Activated CD4-positive, alpha-beta T cell treated with anti-CD3 and anti-CD28 coated beads, Interleukin-2, amount 50 U/mL, for 16 hours (primary cell): ENCODE measurements around the gene CDKN1A.
"Not testable (repeated sequence)": the region's sequence is repeated elsewhere in the genome, so short reads cannot be mapped to it uniquely, and the experiment has no call there.

Experiments
- DNase-seq: peaks from one replicate; pipeline ENCODE4 v3.0.0-alpha.2; 2020

CDKN1A gene

DNA sequence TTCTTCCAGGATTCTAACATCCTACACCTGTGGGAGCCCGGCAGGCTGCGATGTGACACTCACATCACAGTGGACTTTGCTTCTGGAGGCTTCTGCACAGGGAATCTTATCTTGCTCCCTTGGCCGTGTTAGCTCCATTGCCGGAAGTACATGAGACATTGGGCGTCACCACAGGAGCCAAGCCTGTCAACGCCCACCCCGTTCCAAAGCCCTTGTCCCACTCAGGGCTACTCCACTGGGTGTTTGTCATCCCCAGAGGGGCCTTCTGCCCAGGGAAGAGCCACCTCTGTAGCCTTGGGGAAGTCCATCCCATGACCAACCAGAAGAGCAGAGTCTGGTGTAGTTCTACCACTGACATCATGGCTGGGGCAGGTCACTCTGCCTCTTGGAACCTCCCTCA, 20.8 kb downstream of the CDKN1A start:
- no peak for DNase-seq

DNA sequence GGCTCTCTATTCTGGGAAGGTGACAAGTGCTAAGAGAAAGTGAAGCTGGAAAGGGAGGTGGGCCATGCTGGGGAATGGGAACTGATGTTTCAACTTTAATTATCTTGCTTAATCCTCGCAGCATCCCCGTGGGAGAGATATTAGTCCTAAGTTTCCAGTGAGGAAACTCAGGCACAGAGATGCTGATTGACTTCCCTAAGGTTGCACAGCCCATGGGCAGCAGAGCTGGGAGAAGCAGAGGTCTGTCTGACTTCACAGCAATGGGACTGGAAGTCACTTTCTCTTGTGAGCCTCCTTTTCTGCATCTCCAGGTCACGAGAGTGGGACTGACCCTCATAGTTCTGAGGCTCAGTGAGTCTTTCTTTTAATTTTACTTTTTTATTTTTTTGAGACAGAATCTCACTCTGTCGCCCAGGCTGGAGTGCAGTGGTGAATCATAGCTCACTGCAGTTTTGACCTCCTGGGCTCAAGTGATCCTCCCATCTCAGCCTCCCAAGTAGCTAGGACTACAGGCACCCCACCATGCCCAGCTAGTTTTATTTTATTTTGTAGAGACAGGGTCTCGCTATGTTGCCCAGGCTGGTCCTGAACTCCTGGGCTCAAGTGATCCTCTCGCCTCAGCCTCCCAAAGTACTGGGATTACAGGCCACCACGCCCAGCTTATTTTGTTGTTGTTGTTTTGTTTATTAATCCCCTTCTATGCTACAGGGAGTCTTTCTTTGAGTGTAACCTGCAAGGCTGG, 21.7 kb downstream of the CDKN1A start:
- DNase-seq, result no peak

DNA sequence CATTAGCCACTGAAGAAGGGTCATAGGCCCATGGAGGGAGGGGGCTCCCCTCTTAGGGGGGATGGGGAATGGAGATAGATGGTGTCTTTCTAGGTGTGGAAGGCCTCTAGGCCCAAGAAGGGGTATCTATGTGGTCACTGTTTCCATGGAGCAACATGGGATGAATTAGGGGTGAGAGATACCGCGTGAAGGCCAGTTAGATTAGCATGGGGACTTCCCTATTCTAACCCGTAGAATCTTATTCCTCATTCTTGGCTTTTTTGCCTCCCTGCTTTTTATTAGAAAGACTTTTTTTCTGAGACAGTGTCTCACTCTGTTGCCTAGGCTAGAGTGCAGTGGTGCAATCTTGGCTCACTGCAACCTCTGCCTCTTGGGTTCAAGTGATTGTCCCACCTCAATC, 22.3 kb downstream of the CDKN1A start:
- no peak for DNase-seq

DNA sequence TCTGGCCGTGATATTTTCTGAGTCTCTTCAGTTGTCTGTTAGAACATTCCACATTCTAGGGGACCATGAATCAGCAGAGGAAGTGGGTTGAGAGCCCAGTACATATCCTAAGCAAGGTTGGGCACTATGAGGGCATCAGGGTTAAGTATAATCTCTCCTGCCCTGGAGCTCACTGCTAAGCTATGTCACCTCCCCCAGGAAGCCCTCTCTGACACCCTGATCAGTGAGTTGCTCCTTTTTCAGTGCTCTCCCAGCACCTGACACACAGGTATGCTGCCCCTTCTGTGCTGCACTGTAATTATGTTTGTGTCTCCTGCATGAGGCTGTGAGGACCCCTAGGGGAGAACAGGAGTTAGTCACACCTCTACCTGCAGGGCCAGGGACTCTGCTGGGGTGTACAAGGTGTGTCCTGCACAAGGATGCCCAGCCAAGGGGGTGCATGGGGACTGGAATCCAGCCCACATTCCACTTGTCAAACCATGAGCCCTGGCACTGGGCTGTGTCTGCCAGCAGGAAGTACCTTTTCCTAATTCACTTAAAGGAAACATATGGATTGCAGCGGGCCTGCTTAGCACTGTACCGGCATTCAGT, 23.0 kb downstream of the CDKN1A start:
- DNase-seq, result no peak

DNA sequence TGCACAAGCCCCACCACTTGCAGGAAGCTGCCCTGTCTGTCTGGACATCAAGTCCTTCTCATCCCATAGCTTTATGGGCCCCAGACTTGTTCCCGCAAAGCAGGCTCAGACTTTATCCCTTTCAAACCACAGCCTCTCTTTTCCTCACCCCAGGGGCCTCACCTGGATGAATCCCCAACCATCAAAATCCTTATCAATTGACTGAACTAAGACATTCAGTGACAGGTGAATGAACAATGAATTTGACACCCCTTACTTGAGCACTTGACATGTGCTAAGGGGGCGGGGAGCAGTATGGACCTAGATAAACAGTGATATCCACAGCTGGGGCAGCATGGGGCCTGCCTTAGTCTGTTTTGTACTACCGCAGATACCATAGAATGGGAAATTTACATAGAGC, 24.1 kb downstream of the CDKN1A start:
- no peak for DNase-seq

DNA sequence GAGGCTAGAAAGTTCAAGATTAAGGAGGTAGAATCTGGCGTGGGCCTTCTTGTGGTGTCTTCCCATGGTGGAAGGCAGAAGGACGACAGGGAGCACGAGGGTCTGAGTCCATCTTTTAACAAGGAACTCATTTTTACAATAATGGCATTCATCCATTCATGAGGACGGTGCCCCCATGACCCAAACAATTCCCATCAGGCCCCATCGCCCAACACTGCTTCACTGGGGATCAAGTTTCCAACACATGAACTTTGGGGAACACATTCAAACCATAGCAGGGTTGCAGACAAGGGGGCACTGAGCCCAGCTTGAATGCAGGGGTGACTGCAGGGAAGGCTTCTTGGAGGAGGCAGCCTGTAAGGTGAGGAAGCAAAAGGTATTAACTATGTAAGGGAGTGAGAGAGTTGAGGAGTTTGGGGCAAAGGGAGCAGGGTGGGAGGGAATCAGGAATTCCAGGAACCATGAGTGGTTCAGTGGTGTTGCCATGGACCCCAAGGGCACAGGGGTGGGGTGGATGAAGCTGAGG, 24.6 kb downstream of the CDKN1A start:
- DNase-seq, result no peak

DNA sequence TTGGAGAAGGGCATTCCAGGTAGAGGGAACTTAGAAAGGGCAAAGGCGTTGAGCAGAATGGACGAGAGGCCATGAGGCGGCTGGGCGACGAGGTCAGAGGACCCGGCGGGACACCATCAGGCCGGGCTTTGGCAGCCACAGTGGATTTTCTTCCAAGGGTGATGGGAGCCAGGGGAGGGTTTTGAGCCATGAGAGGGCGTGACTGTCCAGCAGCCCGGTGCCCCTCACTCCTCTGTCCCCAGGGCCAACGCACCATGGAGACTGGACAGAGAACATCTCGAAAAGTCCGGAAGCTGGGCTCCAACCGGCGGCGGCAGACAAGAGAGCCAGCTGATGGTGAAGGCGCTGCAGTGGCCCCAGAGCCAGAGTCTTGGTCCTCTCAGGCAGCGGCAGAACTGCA, 25.5 kb downstream of the CDKN1A start:
- no peak for DNase-seq

DNA sequence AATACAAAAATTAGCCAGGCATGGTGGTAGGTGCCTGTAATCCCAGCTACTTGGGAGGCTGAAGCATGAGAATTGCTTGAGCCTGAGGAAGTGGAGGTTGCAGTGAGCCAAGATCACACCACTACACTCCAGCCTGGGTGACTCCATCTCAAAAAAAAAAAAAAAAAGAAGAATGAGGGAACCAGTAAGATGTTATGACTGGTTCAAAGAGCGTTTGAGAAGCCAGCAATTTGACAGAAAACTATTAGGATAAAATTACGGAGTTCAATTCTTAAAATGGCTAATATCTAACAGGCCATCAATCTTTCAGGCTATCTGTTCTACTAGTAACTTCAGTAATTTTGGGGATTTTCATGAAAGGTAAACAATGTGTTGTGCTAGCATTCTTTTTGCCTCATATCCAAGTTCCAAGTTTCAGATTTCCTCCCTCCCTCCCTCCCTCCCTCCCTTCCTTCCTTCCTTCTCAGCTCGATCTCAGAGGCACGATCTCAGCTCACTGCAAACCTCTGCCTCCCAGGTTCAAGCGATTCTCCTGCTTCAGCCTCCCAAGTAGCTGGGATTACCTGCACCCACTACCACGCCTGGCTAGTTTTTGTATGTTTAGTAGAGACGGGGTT, 26.6 kb downstream of the CDKN1A start:
- not testable (repeated sequence) for DNase-seq

DNA sequence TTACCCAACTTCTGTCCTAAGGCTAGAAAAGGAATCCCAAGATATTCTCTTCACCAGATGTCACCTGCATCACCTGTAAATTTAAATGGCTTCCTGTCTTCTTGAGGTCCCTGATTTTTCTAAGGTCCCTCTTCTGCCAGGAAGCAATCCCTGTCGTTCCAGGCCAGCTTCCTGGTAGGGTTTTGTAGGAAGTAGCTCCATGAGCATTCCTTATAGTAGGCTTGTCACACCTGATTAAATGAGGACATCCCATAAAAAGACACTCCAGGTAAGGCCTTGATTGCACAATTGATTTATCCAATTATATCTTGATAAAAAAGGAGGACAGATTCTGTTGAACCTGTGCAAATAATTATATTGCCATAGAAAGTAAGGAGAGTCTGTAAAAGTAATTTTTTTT, 27.8 kb downstream of the CDKN1A start:
- DNase-seq, result no peak

DNA sequence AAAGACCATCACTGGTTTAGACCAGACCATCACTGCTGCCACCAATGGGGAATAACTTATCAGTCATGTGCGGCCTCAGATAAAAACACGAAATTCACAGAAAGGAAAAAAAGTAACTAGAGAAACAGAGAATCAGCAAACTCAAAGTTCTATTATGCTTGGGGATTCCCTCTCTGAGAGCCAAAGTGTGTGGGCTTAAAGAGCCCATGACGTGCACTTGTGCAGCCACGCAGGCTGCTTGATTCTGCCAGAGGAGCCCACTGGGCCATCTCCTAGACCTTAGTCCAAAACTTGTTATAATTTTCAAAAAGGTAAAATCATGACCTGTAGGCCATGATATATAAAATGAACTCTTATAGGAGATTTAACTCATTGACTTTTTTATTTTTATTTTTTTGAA, 34.3 kb downstream of the CDKN1A start:
- DNase-seq, result no peak

DNA sequence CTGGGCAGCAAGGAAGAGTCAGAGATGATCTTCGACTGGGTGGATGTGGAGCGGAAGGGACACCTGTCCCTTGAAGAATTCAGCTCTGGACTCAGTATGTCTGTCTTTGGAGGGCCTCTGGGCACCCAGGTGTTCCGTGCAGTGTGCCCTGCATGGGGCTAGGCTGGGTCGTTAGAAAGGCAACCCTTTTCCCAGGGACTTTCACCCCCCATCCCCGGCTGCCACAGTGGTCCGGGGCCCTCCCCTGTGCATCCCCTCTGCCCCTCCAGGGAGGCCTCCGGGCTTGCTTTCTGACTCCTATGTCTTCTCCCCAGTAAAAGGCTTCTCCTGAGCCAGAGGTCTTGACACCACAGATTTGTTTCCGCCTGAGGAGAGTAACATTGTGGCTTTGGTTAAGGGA, 35.3 kb downstream of the CDKN1A start:
- no peak for DNase-seq

DNA sequence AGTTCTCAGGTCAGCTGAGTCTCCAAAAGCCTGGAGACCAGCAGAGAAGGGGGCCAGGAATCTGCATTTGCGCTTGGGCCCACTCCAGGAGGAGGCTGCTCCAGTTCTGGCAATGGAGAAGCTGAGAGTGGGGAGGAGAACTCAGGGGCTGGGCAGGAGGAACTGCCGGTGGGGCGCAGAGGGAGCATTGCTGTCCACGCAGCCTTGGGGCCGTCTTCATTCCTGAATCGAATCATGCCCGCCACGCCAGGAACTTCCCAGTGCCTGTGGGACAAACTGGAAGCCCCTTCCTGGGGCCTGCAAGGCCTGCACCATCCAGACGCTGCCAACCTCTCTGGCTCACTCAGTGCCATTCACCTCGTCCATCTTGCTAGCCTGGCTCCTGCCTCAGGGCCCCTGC, 36.0 kb downstream of the CDKN1A start:
- no peak for DNase-seq

DNA sequence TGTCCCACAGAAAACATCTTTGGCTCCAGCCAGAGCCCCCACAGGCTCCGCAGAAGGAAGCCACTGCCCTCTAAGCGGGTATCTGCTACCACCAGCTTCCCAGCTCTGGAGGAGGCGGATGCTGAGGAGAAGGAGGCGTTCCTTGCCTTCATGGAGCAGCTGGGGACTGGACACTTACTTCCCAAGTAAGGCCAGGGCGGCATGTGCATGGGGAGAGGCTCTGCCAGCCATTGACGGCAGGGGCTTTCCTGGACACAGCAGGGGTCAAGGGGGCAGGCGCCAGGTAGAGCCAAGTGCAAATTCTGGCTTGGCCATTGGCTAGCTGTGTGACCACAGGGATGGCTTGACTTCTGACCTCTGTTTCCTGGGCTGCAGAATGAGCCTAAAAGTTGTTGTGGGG, 37.0 kb downstream of the CDKN1A start:
- DNase-seq, result no peak

DNA sequence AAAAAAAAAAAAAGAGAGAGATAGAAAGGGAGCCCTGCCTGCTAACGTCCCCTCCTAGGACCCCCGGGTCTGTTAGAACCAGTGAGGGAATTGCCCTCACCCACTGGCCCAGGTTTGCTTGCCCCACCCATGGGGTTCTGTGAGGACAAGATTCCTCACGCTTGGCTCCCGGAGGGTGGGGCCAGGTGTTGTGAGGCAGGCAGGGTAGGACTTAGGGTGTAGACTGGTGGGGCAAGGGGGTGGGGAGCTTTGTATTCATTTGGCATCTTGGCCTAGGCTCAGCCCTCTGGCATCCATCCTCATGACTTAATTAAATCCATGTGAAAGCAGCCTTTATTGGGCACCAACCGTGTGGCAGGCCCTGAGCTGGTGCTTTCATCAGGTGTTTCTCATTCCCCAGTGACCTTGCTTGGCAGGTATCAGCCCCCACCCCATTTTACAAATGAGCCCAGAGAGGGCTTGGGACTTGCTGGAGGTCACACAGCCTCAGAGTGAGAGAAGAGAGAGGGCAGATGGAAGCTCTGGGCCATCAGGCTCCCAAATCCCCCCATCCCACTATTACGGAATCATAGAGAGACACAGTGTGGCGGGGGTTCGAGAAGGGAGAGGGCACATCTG, 38.1 kb downstream of the CDKN1A start:
- DNase-seq, result no peak

DNA sequence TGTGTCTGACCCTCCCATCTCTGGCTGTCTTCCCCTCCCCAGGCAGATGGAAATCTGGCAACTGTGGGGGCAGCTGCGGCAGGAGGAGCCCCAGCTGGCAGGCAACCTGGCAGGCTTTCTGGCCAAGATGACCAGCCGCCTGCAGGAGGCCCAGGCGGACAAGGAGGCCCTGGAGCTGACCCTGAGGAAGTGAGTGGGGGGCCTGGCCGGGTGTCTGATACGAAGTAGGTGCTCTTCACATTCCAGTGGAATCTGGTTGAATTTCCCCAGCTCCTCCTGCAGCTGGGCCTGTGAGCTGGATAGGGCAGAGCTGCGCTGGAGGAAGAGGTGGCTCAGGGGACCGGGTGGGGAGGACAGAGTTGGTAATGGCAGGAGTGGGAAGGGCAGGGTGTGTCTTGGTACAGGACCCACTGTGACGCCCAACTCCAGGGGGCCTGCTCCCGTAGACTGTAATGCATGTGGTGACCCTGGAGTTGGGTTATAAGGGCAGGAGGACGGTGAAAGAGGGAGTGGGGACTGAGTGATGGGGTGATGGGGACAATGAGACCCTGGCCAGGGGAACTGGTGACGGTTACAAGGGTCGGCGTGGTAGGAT, 38.8 kb downstream of the CDKN1A start:
- DNase-seq, result no peak

DNA sequence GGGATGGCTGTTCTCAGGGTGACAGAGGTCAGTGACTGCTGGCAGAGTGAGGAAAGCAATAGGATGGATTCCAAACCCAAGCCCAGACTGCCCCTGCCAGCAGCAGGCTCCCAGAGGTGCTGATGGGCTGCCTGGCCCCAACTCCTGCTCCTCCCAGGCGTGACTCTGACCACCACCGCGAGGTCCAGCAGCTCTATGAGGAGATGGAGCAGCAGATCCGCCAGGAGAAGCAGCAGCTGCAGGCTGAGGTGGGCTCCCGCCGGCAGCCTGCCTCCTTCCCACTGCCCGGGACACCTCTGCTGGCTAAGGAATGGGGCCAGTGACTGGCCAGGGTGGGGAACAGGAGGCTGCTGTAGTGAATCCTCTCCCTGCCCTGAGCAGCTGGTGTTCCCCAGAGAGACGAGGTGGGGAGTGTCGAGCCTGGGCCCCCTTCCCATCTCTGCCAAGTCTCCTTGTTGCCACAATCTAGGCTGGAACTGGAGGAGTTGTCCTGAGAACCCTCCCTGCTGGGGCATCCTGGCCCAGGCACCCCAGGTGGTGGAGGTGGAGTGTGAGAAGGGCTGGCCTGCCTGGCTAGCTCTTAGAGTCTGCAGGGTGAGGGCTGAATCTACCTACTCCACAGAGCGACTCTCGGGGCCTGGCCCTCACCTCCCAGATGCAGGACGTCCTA, 39.5 kb downstream of the CDKN1A start:
- DNase-seq, result no peak

DNA sequence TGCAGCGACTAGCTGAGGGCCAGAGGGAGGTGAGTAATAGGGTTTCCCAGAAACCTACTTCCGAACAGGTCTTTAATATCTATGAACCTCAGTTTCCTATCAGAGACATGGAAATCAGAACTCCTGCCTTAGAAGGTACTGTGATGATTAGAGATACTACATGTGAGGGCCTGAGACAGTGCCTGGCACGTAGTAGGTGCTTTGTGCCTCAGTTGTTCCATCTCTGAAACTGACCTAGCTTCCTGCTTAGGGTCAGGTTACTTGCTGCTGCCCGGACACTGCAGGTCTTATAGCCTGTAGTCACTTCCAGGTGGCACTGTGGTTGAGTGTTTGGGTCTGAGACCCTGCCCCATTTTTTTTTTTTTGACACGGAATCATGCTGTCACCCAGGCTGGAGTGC, 40.0 kb downstream of the CDKN1A start:
- no peak for DNase-seq

DNA sequence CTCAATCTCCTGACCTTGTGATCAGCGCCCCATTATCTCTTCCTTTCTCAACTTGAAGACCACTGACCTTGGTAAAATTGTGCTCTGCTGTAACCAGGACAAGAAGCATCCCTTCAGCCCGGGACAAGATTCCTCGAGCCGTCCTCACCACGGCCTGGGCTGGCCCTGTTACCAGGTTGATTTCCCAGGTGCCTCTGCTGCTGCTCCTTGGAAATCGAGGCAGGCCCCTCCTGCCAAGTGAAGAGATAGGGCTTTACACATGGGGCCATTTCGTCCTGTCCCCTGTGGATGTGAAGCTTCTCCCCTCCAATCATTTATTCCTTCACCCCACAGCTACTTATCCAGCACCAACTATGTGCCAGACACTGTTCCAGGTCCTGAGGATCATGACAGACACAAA, 40.6 kb downstream of the CDKN1A start:
- DNase-seq, result no peak

DNA sequence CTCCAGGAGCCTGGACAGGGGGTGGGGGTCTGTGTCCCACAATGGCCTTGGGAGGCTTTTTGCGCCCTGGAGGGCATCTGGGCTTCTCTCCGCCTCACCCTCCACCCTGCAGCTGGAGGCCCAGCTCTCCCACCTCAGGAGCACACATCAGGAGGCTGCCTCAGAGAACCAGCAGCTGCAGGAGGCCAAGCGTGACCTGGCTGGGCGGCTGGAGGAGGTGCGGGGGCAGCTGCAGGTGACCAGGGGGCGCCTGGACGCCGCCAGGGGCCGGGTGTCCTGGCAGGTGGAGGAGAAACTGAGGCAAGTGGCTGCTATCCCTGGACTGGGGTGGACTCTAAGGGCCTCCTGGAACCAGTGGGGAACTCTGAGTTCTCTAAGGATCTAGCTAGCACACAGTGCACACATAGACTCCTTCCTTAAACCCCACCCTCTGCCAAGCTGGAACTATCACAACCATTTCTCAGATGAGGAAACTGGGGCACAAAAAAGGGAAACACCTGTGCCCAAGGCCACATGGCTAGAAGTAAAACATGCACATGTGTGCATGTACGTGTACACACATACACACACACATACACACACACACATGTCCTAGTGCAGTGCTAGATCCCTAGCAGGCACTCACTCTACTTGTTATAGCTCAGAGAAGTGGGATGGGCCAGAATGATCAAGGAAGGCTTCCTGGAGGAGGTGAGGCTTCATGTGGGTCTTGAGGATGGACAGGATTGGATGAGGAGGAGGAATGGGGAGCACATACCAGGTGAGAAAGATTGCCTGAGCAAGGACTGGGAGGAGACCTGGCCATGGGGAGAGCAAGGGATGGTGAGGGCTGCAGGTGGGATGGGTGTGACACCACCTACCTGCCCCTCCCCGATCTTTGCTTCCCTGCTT, 42.0 kb downstream of the CDKN1A start:
- no peak for DNase-seq

DNA sequence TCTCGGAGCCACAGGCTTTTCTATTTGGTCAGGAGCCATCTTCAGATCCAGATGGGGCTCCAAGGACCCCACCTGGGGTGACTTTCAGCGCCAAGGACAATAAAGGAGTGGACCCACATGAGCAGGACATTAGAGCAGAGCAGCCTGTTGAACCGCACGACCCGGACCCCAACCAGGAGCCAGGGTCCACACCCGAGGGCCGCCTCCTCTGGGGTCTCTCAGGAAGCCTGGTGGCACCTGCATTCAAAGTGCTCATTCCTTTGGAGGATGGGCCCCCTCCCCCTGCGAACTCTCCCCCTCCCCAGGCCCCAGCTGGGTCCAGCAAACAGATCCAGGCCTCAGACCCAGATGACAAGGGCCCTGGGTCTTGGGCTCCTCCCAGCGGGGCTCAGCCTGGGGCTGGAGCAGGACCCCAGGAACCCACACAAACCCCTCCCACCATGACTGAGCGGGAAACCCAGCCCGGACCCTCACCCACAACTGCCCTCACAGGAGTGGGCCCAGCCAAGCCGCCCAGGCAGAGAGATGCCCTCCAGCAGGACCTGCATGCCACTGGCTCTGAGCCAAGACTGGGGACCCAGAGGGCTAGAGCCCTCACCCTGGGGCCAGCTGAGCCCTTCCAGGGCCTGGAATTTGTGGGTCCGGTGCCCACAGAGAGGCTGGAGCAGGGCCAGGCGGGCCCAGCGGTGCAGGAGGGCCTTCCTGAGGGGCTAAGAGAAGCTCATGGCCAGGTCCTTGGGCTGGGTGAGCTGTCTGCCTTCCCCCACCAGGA, 43.0 kb downstream of the CDKN1A start:
- no peak for DNase-seq

DNA sequence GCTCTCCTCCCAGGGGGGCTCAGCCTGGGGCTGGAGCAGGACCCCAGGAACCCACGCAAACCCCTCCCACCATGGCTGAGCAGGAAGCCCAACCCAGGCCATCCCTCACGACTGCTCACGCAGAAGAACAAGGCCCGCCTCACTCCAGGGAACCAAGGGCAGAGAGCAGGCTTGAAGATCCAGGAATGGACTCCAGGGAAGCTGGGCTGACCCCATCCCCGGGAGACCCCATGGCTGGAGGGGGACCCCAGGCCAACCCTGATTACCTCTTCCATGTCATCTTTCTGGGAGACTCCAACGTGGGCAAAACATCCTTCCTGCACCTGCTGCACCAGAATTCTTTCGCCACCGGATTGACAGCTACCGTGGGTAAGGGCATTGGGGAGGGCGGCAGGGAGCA, 43.9 kb downstream of the CDKN1A start:
- no peak for DNase-seq
